Epithelial cell of proximal tubule (primary cell): ENCODE results near the gene TYROBP. TPM values are rescaled to one million over a fixed set of nuclear protein-coding genes. Genes with fewer than 3 reads are reported as not detected.
A peak's percentile ranks its signal among the peaks of the same experiment; 100 is the strongest.

Experiments used
- DNase-seq: peaks from one replicate; pipeline ENCODE4 v3.0.0-alpha.2; 2011; ENCODE audit warnings: low read depth
- H3K4me3 ChIP-seq: 2 replicates; pipeline ENCODE4 v1.5.1; 2011; ENCODE audit warnings: low read depth, mild to moderate bottlenecking, low read length
- CTCF ChIP-seq: conservative IDR thresholded peaks from 2 replicates; pipeline ENCODE4 v1.5.1; 2012; ENCODE audit warnings: low read depth, mild to moderate bottlenecking, low read length
- total RNA-seq: library from RNA; depleted of rRNA; stranded (reverse); fragments of >200 nt; gene quantifications from 2 replicates; pipeline ENCODE4 v1.2.3, GENCODE V29; 2015

The TYROBP gene
- total RNA-seq, 1 donor from 2014 or later = not detected

- H3K4me3 ChIP-seq = peak overlapping the region; percentile 90
- DNase-seq = no peak
- no peak for TF ChIP-seq CTCF
Measured at GRCh38 chr19:35937345-35938281, 29.5 kb upstream of the TYROBP start.

- H3K4me3 ChIP-seq = peak overlapping the region; percentile 90
- TF ChIP-seq CTCF = no peak
- no peak for DNase-seq
Measured at GRCh38 chr19:35936738-35937268, 28.7 kb upstream of the TYROBP start.

GRCh38 chr19:35935911-35936737 lies 28.0 kb upstream of the TYROBP start, which contains the start of gene LRFN3:
Gene LRFN3 (plus strand): TSS chr19:35936374. CDS start chr19:35939426, 3,052 bp downstream.
- DNase-seq = no peak

GRCh38 chr19:35932291-35932936 lies 24.3 kb upstream of the TYROBP start:
- TF ChIP-seq CTCF = no peak
- no peak for DNase-seq
- H3K4me3 ChIP-seq = no peak overlapping the region

More at GRCh38 chr19:35935911-35936737, 28.0 kb upstream of the TYROBP start, which contains the start of gene LRFN3:
- TF ChIP-seq CTCF = no peak
- H3K4me3 ChIP-seq = peak within 1 kb of the TSS; percentile 90

GRCh38 chr19:35931874-35932202 lies 23.7 kb upstream of the TYROBP start:
- no peak for TF ChIP-seq CTCF
- H3K4me3 ChIP-seq = no peak overlapping the region

GRCh38 chr19:35931161-35931873 lies 23.2 kb upstream of the TYROBP start:
- peak; percentile 94 for TF ChIP-seq CTCF
- DNase-seq = peak; percentile 84
- peak overlapping the region; percentile 47 for H3K4me3 ChIP-seq

More at GRCh38 chr19:35931874-35932202, 23.7 kb upstream of the TYROBP start:
- DNase-seq = no peak
